Left ventricle myocardium superior (tissue), 1 donor: ENCODE measurements around the gene LEKR1. TPM values are rescaled to one million over a fixed set of nuclear protein-coding genes. Genes with fewer than 3 reads are reported as not detected.
"Not testable (repeated sequence)": the region's sequence is repeated elsewhere in the genome, so short reads cannot be mapped to it uniquely, and the experiment has no call there.

Experiments used
- ATAC-seq: fragments of 200-7000 bp; cut with Tn5 transposase; one replicate; pipeline ENCODE4 v1.9.1; 2020; ENCODE audit warnings: mild to moderate bottlenecking, moderate library complexity
- DNase-seq: peaks from one replicate; pipeline ENCODE4 v3.0.0-alpha.2; 2020
- intact Hi-C: fragments of 100-400 bp; cut with micrococcal nuclease; formaldehyde crosslinking; loops from one replicate; pipeline ENCODE4 v1.11.0; 2022
- total RNA-seq: library from RNA; stranded (reverse); fragmentation: NEBNext Ultra II Directional; extraction: Animal tissue kit (Norgen Biotek cat#: 25700); gene quantifications from one replicate; pipeline ENCODE4 v1.2.1, GENCODE V29; 2021
- donor health status: DM: no; HTN: yes; CAD: no; lungs with severe emphysema.

The LEKR1 gene
- total RNA-seq, 1 donor from 2014 or later = 0.62 TPM

DNA sequence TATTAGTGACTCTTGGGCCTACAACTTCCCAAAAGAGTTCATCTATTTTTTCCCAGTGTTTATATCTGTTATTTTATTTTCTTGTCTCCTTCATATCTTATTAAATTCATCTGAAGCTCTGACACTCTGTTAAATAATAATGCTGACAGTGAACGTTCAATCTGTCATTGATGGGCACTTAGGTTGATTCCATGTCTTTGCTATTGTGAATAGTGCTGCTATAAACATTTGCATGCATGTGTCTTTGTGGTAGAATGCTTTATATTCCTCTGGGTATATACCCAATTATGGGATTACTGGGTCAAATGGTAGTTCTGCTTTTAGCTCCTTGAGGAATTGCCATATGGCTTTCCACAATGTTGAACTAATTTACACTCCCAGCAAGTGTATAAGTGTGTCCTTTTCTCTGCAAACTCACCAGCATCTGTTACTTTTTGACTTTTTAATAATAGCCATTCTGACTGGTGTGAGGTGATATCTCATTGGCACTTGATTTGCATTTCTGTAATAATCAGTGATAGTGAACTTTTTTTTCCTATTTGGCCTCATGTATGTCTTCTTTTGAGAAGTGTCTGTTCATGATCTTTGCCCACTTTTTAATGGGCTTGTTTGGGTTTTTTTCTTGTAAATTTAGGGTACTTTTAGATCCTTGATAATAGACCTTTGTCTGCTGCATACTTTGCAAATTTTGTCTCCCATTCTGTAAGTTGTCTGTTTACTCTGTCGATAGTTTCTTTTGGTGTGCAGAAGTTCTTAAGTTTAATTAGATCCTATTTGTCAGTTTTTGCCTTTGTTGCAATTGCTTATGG lies 122.5 kb downstream of the LEKR1 start:
- ATAC-seq (no peak), DNase-seq (no peak)
- intact Hi-C loops = no loop called here

DNA sequence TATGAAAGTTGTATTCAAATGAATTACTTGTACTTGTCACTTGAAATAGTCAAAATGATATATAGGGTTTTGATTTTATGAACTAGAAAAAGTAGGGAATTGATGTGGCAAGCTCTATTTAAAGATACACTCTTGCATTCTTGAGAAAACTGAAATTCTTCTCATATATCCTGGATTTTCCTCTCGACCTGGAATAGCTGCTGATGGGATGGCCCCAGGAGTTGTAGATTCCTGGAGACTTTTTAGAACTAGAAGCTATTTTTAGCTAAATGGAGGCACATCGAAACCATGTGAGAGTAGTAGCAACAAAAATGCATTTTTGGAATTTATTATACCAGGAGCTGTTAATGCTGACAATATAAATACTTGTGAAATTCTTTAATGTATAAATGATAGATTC lies 125.9 kb downstream of the LEKR1 start:
- DNase-seq = no peak
- ATAC-seq = no peak

DNA sequence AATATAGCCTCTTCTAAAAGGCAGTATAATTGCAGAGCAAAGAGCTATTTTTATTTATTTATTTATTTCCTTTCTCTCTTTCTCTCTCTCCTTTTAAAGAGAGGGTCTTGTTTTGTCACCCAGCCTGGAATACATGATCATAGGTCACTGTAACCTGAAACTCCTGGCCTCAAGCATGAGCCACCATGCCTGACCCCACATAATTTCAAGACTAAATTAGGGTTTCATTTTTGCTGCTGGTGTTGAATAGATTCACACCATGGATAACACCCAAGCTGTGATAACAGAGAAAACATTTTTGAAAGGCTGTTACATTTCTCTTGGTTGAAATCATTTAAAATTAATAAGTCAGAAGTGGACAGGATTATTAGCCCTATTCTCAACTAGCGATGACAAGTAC lies 131.6 kb downstream of the LEKR1 start:
- DNase-seq = no peak
- ATAC-seq = no peak
- intact Hi-C loops = no loop called here

More for the DNA sequence above, 125.9 kb downstream of the LEKR1 start:
- intact Hi-C loops = no loop called here

DNA sequence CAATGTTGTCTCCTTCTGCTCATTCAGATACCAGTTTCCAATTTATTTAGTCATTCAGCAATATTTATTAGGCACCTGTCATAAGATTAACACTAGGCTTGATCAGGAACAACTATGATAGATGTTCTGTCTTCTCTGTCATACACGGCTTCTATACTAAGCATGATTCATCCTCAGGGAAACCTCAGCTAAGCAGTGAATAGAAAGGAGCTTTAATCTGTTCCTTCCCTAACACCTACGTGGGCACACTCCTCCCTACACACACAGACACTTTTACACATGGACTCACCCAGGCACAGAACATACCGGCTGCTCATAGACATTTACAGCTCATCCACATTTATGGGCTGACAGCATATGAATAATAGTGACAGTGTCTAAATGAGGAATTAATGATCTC lies 136.9 kb downstream of the LEKR1 start:
- intact Hi-C loops = no loop called here

DNA sequence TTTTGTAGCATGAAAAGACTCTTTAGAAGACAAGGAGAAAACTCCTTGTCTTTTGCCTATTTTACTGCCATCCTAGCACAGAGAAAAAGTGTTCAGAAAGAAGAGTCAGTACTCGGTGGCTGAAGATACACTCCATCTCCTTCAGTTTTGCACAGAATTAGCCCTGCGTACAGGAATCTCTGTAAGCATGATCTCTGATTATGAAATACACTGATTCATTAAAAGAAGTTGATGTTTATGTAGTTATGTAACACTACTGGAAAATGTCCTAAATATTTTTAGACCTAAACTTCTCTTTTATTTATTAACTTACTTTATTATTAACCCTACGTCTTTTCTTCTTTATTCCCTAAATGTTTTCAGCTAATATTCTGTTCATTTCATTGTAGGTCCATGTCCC lies 138.4 kb downstream of the LEKR1 start:
- DNase-seq (no peak), ATAC-seq (no peak)
- intact Hi-C loops = no loop called here

More for the DNA sequence above, 136.9 kb downstream of the LEKR1 start:
- DNase-seq (no peak), ATAC-seq (no peak)

DNA sequence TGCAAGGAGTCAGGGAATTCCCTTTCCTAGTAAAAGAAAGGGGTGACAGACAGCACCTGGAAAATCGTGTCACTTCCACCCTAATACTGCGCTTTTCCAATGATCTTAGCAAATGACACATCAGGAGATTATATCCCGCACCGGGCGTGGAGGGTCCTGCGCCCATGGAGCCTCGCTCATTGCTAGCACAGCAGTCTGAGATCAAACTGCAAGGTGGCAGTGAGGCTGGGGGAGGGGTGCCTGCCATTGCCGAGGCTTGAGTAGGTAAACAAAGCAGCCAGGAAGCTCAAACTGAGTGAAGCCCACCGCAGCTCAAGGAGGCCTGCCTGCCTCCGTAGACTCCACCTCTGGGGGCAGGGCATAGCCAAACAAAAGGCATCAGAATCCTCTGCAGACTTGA lies 140.2 kb downstream of the LEKR1 start:
- intact Hi-C loops, ATAC-seq, DNase-seq: not testable (repeated sequence)

DNA sequence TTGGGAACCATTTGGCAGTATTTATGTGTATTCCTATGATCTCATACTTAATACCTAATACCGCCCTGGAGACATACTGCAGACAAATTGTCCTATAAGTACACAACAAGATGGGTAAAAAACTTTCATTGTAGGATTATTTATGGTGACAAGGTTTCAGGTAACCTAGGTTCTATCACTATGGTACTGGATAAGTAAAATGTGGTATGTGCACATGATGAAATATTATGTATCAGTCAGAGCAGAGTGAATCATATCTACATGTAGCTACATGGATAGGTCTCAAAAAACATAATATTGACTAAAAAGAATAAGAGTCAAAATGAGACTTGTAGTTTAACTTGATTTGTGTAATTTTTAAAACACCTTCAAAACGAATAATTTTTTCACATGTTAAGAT lies 147.8 kb downstream of the LEKR1 start:
- ATAC-seq = no peak
- no peak for DNase-seq
- intact Hi-C loops = no loop called here

DNA sequence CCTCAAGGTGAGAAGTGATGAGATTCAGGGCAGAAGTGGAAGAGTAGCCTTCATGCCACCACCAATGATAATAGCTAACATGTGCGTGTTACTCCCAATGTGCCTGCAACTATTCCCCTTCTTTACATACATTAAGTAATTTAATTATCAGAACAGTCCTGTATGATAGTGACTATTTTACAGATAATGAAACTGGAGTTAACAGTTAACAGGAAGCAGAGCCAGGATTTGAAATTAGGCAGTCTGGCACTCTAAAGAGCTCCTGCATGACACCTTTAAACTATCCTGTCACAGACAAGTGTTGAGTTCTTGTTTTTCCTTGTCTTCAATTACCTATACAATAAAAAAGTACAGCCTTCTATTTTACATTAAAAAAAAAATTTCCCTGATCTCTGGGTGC lies 148.8 kb downstream of the LEKR1 start:
- intact Hi-C loops = no loop called here
- ATAC-seq = no peak
- no peak for DNase-seq

DNA sequence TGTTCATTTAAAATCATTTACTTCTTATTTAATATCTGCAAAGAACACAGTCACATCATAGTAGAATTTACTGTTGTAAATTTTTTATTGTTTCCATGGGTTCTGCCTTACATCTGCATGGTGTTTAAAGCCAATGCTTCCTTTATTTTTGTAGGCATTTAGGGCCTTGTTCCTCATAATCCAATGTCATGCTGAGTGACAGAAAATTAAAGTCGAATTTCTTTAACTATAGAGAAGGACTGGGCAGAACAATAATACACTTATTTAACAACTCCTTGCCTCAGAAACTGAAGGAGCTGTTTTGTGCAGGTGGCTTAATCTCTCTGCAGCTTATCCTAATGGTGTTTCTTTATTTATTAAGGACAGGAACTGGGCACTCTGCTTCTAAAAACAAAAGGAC lies 149.6 kb downstream of the LEKR1 start:
- ATAC-seq (no peak), DNase-seq (no peak)
- intact Hi-C loops = no loop called here

DNA sequence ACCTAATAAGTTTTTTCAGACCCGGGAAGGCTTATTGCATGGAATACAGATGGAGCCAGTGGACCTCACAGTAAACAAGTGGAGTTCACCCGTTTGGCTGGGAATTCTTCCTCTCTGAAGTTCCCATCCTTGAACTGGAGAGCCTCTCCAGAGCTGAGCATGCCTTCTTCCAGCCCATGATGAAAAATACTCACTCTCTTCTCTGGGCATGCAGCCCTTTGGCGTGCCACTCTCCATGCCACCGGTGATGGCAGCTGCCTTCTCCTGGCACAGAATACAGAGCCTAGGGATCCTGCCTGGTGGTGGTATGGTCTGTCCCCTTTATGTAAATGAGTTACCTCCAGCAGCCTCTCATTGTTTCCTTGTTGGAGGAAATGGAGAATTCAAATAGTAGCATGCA lies 150.8 kb downstream of the LEKR1 start:
- no peak for ATAC-seq
- intact Hi-C loops = no loop called here

DNA sequence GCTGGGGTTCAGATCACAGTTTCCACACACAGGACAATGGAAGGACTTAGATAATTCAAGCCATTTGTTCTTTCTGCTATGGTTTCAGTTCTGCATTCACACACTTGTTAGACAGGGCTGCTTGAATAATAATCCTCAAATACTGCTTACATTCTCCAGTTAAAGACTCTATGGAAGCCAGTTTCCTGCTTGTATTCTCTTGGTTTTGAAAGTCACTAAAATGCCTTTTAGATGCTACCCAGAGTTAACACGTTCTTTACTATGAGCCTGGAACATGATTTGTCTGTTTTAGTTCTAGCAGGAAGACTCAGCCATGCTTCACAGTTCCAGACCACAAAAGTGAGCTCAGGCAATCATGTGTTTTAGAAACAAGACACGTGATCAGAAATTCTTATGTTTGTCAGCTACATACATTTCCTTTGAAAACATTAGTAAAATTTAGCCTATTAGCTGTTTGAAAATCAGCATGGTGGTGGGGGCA lies 152.4 kb downstream of the LEKR1 start:
- DNase-seq = no peak
- no peak for ATAC-seq
- intact Hi-C loops = no loop called here

More for the DNA sequence above, 150.8 kb downstream of the LEKR1 start:
- no peak for DNase-seq

DNA sequence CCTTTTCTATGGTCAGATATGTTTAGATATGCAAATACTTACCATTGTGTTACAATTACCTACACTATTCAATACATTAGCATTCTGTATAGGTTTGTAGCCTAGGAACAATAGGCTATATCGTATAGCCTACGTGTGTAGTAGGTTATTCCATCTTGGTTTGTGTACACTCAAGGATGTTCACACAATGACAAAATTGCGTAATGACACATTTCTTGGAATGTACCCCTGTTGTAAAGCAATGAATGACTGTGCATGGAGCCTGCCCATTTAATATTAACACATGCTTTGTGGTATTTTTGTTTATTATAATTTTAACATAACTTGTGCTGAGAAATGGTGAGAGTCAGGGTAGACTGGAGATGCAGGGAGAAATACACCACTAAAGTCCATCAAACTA lies 154.9 kb downstream of the LEKR1 start:
- DNase-seq (no peak), ATAC-seq (no peak)
- intact Hi-C loops = no loop called here

DNA sequence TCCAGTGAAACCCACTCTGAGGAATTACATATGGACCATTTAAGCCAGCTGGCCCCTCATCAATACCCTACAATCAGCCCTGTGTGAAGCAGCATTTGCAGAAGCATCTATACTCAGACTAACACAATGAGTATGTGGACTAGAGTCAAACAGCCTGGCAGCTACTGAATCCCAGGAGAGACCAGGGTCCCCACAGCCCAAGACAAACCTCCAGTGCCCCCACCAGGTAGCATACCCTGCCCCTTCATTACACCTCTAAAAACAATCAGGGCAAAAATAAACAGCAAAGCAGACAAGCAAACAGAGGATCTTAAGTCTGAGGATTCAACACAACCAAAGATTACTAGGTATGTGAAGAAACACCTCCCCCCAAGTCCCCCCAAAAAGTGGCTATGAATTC lies 157.4 kb downstream of the LEKR1 start:
- no peak for DNase-seq
- no peak for ATAC-seq
- intact Hi-C loops = no loop called here

DNA sequence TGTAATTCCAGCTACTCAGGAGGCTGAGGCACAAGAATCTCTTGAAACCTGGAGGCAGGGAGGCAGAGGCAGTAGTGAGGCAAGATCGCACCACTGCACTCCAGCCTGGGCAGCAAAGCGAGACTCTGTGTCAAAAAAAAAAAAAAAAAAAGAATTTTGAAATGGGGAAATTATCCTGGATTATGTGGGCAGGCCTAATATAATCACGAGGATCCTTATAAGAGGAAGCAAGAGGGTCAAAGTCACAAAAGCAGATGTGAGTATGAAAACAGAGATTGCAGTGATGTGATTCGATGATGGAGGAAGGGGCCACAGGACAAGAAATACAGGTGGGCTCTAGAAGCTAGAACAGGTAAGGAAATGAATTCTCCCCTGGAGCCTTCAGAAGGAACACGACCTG lies 159.6 kb downstream of the LEKR1 start:
- DNase-seq (no peak), ATAC-seq (no peak)
- intact Hi-C loops = no loop called here

DNA sequence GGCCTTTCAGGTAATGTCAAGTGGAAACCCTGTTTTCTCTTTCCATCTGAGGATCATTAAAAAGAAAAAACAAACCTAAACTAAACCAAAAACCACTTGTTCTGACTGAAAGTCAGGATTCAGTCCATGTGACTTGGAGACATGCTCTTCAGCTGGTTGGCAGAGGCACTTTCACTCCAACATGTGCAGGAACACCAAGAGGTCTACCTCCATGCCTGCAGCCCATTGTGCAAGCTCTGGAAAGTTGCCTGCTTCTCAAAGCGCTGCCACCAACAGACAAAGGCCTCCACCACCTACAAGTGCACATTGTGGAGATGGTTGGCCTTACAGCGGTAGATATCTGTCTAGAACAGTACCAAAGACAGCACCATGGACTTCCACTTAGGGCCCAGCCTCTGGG lies 161.8 kb downstream of the LEKR1 start:
- no peak for ATAC-seq
- intact Hi-C loops = no loop called here
- DNase-seq = no peak

DNA sequence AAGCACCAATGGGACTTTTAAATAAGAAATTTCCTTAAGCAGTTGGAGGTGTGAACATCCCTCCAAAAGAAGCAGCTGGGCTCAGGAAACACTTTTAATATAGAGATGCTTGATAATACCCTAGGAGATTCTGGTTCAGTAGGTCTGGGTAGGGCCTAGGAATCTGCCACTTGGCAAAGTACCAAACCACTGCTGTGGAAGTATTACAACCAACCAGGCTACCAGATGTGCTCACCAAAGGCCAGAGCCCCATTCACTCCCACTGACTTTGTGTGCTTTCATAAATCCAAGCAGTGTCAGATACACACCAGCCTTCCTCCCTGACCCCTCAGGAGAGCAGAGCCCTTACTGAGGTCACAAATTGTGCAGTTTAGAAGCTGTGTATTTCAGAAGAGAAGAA lies 171.2 kb downstream of the LEKR1 start:
- ATAC-seq = no peak
- intact Hi-C loops = no loop called here

DNA sequence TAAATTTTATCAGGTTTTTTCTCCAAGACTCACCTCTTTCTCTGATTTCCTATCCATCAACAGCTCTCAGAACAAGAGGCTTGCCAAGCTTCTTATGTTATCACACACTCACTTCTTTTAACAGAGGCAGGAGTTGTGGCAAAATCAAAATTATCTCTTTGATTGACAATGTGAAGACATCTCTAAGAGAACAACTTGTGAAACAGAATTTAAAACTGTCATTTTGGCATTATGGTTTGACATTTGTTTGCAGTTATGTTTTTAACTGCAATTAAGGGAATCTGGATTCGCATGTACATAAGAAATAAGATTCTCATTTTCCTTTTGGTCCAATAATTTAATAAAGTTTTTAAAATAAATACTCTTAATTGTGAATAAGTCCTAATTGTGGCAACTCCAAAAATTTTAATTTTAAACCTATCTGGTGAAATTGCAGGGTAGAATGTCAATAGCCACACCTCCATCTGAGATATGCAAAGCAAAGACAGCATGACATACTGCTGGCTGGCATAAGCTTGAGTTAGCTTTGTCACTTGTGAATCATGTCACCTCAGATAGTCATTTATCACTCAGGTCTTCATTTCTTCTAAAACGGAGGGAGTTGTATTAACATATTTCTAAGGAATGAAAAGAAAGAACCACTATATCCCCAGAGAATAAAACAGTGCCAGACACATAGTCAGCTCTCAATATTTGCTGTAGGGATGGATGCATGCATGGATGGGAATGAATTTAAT lies 175.2 kb downstream of the LEKR1 start:
- intact Hi-C loops = no loop called here
- ATAC-seq (no peak), DNase-seq (no peak)

More for the DNA sequence above, 171.2 kb downstream of the LEKR1 start:
- no peak for DNase-seq

DNA sequence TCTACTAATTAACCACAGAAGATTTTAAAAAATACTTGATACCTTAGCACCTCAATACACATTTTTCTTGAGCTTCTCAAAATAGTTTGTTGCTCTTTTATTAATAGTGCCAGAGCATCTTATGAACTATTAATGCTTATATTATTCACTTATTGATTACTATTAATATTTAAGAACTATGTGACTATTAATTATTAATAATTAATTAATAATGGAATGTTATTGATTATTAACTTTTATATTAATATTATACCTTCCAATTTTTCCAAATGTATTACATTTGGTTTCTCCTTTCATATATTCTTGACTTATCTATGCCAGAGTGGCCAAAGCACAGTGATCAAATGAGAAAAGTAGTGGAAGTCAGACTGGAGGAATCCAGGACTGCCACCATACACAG lies 195.5 kb downstream of the LEKR1 start:
- intact Hi-C loops = no loop called here
- ATAC-seq (no peak), DNase-seq (no peak)

DNA sequence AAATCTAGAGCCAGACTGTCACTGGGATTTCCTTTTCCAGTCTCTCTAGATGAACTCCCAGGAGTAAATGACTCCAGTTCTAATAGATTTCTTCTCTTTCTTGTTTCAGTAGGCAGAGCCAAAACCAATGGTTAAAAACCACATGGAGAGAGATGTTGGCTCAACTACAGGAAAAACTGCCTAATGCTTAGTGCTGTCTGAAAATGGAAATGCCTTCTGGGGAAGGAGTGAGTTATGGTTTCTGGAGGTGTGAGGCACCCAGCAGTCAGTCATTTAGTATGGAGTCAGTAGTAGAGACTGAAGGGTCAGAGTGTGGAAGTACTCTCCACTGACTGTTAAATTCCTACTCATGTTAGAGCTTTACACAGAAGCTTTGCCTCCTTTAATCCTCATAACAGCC lies 197.1 kb downstream of the LEKR1 start:
- intact Hi-C loops = no loop called here
- no peak for DNase-seq
- no peak for ATAC-seq

DNA sequence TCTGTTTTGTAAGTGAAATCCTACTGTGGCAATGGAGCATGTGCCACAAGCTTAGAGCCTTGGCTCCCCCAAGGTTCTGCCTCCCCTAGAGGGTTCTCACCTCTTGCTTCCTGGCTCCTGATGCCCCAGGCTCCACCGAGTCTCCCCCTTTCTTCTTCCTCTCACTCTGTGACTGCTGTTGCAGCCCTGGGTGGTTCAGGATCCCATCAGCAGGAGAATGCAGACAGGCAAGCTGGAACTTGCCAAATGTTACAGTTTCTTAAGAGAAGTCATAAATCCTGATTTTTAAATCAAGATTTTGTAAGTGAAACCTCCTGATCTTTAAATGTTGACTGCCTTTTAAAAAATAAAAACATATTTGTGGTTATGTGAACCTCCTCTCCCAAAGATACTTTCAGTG lies 199.9 kb downstream of the LEKR1 start:
- DNase-seq (no peak), ATAC-seq (no peak)
- intact Hi-C loops = no loop called here
